Mucosa of gallbladder (tissue), 1 donor: ENCODE data around the gene SPATA12. TPM values are rescaled to one million over a fixed set of nuclear protein-coding genes. Genes with fewer than 3 reads are reported as not detected.

Source experiments
- DNase-seq: peaks from one replicate; pipeline ENCODE4 v3.0.0-alpha.2; 2020; ENCODE audit warnings: low spot score
- total RNA-seq: library from RNA; stranded (reverse); gene quantifications from one replicate; pipeline ENCODE4 v1.2.1, GENCODE V29; 2021
- donor health status: DM: no; HTN: no; CAD: no.

Gene SPATA12
- total RNA-seq, 1 donor from 2014 or later: 0.43 TPM

DNA sequence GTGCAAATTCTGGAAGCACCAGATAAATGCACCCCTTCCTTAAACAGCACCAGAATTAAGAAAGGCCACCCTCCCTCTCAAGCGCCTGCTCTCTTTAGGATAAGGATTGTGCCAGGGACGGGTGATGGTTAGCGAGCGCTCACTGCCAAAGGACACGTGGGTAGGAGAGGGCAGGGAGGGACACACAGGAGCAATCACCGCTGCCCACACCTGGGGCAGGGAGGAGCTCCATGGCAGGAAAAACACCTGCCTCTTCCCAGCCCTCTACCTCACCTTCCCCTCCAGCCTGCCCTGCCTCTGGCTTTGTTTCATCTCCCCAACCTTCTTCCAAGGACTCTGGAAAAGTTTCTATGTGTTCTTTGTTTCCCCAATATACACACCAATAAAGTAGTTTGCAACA lies 7.3 kb upstream of the SPATA12 start:
- no peak for DNase-seq

DNA sequence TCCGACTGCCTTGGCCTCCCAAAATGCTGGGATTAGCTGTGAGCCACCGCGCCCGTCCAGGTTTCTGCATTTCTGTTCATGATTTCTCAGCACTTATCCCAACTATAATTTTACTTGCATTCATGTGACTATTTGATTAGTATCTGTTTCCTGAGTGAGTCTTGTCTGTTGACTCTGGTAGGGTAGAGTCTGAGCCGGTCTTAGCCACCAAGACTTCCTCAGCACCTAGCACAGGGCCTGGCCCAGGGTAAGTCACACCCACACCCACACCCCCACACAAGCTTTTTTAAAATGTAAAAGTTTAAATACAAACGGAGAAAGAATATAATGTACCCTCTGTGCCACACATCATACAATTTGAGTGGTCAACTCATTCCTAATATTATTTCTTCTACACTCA lies 3.1 kb upstream of the SPATA12 start:
- DNase-seq: no peak

DNA sequence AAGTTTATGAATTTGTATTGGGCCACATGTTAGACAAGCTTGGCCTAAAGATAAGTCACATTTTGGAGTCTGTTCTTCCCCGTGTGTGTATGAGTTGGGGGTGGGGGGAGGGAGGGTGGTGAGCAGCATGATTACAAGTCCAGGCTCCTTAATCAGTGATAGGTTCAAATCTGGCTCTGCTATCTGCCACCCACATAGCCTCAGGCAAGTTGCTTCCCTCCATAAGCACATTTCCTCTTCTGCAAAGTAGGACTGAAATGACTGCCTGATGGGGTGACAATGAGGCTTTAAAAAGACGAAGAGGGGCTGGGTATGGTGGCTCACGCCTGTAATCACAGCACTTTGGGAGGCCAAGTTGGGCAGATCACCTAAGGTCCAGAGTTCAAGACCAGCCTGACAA lies 1.1 kb upstream of the SPATA12 start:
- no peak for DNase-seq

DNA sequence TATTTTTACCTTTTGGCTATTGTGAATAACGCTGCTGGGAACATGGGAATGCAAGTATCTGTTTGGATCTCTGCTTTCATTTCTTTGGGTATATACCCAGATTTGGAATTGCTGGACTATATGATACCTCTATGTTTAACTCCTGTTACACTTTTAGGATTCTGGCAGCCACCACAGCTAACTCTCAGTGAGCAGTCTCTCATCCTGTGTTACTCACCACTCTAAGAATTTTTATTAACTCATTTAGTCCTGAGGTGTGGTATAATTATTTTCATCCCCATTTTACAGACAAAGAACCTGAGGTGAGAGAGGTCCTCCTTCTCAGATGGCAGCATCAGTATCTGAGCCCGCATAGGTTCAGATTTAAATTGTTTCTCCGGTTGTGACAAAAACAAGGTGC lies 1.1 kb downstream of the SPATA12 start:
- DNase-seq: no peak

DNA sequence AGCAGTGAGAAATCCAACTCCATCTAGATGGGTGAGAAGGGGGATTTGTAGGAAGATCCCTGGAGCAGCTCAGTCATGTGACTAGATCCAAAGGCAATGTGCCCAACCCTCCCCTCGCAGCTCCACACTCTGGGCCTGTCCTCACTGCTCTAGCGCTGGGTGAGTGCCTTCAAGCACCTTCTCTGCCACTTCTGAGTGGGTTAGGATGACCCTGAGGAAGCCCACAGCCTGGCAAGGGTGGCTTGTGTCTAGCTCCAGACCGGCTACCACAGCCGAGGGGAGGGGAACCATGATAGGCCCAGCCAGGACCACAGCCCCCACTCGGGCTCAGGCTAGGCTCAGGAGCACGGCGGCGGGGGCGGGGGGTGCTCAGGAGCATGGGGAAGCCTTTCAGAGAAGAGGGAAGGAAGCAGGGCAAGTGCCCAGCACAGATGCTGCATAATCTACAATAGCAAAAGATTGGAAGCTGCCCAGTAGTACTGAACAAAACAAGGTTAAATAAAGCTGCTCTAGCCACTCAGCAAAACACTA lies 1.7 kb downstream of the SPATA12 start:
- DNase-seq: no peak

DNA sequence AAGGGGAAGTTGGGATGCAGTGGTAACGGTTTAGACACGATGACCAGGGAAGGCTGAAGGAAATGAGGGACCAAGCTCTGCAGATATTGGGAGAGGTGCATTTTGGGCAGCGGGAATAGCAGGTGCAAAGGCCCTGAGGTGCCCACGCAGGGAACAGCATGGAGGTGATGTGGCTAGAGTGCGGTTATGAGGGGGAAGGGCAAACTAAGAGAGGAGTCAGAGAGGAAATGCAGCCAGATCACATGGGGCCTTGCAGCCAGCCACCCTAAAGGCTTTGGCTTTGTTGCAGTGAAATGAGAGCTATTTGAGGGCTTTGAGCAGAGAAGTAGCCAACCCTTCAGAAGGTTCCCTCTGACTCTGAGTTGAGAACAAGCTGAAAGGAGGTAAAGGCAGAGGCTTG lies 2.6 kb downstream of the SPATA12 start:
- no peak for DNase-seq

DNA sequence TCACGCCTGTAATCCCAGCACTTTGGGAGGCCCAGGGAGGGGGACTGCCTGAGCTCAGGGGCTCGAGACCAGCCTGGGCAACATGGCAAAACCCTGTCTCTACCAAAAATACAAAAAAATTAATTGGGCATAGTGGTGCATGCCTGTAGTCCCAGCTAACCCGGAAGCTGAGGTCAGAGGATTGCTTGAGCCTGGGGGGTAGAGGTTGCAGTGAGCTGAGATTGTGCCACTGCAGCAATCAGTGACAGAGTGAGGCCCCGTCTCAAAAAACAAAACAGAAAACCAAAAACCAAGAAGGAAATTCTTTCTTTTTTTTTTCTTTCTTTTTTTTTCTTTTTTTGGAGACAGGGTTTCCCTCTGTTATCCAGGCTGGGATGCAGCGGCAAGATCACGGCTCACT lies 3.5 kb downstream of the SPATA12 start:
- DNase-seq: no peak

DNA sequence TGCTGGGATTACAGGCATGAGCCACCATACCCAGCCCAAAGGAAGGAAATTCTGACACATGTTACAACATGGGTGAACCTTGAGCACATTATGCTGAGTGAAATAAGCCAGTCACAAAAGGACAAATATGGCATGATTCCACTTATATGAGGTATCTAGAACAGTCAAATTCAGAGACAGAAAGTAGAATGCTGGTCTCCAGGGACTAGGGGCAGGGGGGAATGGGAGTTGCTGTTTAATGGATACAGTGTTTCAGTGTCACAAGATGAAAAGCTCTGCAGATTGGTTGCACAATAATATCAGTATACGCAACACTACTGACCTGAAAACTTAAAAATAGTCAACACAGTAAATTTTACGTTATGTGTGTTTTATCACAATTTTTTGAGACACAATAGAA lies 4.1 kb downstream of the SPATA12 start:
- no peak for DNase-seq

DNA sequence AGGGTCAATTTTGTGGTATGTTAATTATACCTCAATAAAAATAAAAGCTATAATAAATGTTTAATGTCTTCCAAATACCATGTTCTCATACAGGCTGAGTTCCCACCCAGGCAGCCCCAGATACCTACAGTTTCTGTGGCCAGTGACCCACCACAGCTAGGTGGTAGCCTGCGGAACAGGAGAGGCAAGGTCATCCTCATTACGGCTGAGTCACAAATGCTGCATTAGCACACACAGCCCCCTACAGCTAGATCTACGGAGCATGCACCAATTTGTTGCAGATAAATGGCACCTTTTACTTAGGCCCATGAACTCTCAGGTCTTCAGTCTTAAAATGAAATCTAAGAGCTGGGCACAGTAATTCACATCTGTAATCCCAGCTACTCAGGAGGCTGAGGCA lies 5.1 kb downstream of the SPATA12 start:
- no peak for DNase-seq

DNA sequence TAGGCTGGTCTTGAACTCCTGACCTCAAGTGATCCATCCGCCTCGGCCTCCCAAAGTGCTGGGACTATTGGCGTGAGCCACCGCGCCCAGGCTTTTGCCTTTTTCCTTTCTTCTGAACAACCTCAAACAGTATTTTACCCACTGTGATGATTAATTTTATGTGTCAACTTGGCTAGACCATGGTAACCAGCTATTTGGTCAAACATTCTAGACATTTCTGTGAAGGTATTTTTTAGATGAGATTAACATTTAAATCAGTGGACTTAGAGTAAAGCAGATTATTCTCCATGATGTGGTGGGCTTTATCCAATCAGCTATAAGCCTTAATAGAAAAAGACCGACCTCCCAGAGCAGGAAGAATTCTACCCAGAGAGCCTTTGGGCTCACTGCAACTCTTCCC lies 6.0 kb downstream of the SPATA12 start:
- DNase-seq: no peak

DNA sequence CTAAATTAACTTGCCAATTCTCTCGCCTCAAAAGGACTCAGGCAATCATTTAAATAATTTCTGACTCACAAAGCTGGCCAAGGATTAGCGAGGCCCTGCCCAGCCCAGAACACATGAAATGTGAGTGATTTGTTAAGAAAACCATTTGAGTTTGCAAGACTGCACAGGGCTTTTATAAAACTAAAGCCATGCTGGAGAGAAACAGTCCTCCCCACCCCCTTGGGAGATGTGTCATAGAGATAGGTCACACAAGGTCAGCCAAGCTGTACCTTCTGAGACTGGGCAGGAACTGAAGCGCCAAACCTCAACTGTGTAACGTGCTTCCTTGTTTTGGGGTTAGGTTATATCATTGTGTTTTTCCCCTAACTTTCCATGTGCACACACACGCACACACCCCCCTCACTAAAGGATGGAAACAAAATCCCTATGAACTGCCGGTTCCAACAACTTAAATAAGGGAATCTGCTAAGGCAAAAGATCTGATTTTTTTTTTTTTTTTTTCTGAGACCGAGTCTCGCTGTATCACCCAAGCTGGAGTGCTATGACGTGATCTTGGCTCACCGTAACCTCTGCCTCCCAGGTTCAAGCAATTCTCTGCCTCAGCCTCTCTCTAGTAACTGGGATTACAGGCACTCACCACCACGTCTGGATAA lies 8.1 kb downstream of the SPATA12 start:
- peak; percentile 63 for DNase-seq

DNA sequence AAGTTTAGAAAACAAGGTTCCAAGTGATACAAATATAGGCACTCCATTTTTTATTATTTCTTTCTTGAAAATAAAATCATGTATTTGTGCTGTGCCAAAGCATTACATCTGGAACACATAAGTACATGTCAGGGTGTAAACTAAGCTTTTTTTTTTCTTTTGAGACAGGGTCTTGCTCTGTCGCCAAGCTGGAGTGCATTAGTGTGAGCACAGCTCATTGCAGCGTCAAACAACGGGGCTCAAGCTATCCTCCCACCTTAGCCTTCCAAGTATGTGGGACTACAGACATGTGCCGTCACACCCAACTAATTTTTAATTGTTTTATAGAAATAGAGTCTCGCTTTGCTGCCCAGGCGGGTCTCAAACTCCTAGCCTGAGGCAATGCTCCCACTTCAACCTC lies 9.0 kb downstream of the SPATA12 start:
- no peak for DNase-seq

DNA sequence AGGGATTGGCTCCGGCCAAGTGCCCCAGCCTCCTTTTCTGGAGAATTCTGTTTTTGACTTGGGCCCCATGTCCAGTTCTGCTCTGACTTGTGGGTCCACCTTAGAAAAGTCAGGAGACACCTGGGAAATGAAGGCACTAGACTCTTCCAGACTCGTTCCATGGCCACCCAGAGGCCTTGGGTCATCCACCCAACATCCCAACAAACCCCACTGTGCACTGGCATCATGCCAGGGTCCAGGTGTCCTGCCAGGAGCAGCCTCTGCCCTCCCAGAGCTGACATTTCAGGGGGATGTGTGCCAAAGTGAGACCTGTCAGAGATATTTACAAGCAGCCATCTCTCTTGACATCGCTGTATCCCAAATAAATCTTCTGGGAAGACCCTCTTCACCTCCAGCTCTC lies 13.2 kb downstream of the SPATA12 start:
- DNase-seq: no peak

DNA sequence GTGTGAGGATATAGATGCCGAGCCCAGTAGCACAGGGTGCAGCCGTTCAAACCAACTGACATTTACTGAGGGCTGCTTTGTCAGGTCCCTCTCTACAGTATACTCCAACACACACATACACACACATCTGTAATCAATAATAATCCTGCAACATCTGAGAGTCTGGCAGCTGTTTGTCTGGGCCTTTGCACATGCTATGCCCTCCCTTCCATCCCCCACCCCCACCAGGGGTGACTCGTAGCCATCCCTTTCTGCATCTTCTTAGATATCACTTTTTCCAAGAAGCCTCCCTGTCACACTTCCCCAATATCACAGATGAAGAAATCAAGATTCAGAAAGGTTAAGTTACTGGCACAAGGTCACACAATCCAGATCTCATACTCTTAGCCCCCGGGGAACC lies 13.7 kb downstream of the SPATA12 start:
- no peak for DNase-seq

DNA sequence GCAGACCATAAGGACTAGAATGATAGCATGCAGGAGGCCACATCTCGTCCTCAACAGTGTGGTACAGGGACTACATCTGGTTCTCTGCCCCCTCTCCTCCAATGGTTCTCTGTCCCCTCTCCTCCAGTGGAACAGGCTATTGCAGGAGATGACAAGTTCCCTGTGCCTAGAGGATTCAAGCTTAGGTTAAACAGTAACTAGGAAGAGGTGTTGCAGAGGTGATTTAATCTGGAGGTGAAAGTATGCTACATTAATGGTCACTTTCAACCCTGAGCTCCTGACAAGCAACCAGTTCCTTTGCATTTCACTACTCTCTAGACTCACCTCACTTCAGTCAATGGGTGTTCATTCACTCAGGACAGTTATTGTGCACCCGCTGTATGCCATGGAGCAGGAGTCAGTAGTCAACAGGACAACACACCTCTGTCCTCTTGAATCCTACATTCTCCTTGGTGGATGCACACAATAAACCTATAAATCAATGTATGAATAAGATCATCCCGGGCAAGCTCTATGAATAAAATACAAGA lies 16.0 kb downstream of the SPATA12 start:
- DNase-seq: no peak

DNA sequence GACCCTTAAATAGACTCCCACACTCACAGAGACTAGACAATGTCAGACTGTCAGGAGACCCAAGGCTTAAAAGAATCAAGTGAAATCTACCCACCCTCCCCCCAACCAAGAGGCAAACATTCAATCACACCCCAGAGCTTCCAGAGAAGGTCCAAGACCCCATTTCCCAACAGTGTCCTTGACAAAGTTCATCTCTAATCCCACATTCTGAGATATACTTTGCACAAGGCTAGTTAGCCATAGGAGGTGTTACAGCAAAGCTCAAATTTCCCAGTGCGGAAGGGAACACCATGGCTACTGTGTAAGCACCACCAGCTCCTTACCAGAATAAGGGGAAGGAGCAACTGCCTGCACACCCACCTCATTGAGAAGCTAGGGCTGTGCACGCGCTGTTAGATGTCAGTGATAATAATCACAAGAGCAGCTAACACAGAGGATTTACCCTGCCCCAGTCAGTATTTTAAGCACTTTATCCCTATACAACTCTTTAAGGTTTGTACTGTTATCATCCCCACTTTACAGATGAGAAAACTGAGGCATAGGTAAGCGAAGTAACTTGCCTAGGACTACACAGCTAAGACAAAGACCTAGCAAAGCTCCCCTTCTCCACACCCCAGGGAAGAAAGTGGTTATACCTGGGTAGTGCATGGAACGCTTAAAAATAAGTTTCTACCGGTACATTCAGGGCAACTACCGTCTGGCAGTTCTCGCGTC lies 17.3 kb downstream of the SPATA12 start:
- DNase-seq: no peak

DNA sequence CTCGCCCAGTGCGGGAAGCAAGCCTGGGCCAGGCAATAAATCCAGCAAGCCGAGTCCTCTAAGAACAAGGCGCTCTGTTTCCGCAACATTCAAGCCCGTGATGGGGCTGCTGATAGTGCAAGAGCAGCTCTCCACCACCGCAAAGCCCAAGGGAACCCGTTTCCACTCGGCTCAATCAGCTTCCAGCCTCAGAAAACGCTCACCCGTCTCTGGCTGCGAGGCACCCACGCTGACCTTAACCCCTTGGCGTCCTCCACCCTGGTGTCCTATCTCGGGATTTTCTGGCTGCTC lies 17.8 kb downstream of the SPATA12 start:
- DNase-seq: peak; percentile 49

DNA sequence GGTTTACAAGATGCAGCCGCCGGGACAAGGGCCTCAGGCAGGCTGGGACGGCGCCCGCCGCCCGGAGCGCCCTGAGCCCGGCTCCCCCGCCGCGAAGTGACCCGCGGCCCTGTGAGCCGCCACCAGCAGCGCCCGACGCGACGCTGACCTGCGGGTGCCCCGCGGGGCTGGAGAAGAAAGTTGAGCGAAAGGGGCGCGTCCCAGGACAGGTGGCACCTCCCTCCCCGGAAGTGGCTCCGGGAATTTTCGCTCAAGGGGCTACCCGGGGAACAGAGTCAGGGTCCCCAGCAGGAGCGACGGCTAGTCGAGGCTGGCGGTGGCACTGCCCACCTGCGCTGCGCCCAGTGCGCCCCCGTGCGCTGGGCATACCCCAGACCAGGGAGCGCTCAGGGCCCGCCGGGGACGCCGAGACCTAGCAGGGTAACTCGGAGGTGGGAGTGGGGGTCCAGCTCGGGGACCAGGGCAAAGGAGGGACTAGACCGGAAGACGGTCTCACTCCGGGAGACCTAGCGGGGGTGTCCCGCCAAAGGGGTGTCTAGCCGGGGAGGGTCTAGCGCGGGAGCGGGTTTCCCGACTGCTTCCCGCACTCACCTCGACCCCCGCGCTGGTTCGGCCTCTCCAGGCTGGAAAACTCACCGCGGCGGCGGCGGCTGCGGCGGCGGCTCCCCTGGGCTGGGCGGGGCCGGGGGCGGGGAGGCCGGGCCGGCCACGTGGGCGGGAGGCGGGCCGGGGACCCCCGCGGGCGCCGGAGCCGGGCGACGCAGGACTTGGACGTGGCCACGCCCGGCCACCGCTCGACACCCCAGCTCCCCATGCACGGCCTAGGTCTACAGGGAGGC lies 18.4 kb downstream of the SPATA12 start:
- peak; percentile 22 for DNase-seq

DNA sequence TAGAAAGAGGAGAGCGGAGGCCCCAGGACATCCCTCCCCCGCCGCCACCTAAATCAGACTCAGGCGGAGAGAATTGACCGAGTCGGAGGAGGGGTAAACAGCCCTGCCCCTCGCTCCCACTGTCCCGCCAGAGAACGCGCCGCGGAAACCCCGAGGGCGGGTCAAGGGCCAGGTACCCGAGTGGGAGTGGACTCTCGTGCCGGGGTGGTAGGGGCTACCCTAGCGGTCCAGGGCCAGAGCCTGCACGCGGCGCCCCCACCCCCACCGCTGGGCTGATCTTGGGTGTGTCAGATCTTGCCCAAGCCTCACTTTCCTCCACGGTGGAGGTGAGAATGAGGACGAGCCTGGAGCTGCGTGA lies 19.0 kb downstream of the SPATA12 start:
- no peak for DNase-seq

DNA sequence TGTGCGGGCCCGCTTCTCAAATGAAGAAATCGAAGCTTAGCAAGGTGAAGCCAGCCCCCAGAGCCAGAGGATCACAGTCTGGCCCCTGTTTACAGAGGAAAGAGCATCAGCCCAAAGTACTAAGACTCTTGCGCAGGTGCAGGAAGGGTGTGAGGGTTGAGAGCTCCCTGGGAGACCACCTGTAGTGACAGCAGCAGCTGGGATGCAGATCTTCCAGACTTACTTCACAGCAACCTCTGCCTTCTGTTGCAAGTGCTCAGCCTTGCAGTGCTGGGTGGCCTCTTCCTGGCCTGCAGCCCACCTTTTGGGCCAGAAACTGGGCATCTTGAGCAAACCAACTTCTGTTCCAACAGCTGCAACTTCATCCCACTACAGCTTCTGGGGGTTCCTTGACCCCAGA lies 19.7 kb downstream of the SPATA12 start:
- no peak for DNase-seq

DNA sequence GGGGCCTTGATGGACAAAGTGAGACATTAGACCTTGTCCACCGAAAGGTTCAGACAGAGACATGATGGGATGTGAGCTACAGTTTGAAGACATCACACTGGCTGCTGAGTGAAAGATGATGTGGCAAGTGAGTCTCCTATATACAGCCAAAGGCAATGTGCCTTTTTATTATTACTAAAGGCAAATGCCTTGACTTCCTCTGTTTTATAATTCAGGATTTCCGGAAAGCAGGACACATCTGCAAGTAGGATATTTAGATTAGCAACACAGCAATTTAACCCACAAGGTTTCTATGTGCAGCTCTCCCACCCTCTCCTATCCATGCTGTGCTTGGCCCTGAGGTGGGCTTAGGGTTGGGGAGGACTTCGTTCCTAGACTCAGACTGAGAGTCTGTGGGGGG lies 20.7 kb downstream of the SPATA12 start:
- no peak for DNase-seq

DNA sequence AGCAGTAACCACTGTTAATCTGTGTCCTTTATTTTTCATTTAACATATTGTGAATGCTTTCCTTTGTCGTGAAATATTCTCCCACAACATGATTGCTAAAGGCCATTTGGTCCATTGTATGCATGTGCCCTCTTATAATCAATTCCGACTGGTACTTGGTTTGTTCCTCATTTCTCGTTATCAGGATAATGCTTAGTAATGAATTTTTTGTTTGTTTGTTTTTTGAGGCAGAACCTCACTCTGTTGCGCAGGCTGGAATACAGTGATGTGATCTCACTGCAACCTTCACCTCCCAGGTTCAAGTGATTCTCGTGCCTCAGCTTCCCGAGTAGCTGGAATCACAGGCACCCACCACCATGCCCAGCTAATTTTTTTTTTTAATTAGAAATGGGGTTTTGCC lies 22.0 kb downstream of the SPATA12 start:
- DNase-seq: no peak
